Measurements from ENCODE around the gene OSGEPL1.

GRCh38 chr2:189709501-189710221 is 52.9 kb downstream of the OSGEPL1 start:
- TF ChIP-seq CTCF (IDR thresholded peaks at IDR 0.05) (no peak), POLR2AphosphoS5 (IDR thresholded peaks at IDR 0.05) (no peak), POLR2A (IDR thresholded peaks at IDR 0.05) (no peak)

Data from breast epithelium (tissue), 3 donors.